Stimulated activated CD8-positive, alpha-beta memory T cell treated with anti-CD3 and anti-CD28 coated beads, Interleukin-15, amount 100 ng/mL, for 4 hours (primary cell): ENCODE measurements around the gene NT5M.

Source experiments
- DNase-seq, 2 donors: peaks; one replicate each; pipeline ENCODE4 v3.0.0-alpha.2; 2020; ENCODE audit warnings: low read depth in 2 of 2

The NT5M gene

DNA sequence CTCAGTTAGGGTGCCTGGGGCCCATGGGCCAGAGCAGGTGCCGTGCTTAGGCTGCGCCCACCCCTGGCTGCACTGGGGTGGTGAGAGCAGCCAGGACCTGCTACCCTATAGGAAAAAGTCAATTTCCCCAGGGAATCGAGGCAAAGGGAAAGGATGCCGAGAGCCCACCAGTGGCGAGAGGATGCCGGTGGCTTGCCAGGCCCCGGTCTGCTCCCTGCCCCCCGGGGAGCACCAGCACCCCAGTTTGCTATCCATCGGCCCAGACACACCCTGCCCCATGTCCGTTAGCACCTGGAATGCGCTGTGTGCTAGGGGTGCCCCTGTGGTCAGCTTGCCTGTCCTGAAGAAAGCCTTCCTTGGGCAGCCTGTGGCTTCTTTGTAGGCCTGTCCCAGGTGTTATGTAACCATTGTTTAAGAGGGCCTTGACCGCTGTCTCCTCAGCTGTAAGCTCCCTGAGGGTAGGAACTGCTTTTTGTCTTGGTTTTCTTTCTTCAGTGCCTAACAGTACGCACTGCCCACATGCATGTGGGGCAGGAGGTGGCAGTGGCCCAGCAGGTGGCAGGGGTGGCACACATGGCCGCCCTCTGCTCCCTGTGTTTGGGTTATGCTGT is 40.8 kb downstream of the NT5M start:
- DNase-seq = no peak

DNA sequence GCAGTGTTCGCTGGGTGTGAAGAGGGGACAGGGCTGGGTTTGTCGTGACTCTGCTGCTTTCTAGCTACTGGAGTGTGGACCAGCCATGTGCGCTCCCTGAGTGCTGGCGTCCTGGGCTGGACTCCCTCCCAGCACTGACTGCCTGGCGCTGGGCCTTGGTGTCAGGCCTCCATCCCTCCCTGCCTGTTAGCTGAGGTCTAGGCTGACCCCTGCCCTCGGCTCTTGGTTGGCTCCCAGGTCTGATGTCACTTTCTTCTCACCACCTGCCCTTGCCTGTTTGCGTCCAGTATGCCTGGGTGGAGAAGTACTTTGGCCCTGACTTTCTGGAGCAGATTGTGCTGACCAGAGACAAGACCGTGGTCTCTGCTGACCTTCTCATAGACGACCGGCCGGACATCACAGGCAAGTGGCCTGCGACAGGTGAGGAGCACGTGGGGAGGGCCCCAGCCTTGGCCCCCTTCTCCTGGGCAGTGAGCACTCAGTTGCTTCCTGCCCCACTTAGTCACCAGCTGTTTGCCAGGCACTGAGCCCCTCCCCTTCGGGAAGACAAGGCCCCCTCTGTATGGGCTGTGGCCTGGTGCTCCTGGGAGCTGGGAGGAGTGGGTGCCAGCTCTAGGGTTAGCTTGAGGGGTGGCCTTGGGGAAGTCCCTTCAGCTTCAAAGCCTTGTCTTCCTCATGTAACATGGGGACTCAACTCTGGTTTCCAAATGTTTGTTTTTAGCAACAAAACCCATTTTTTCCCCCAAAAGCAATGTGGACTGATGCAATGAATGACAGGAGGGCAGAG is 41.5 kb downstream of the NT5M start:
- no peak for DNase-seq

DNA sequence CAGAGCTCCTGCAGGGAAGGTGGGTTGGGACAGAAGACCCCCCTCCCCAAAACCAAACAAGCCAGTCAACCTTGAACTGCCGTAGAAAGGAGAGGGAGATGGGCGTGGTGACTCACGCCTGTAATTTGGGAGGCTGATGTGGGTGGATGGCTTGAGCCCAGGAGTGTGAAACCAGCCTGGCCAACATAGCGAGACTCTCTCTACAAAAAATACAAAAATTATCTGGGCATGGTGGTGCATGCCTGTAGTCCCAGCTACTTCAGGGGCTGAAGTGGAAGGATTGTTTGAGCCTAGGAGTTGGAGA is 42.1 kb downstream of the NT5M start:
- DNase-seq = no peak

DNA sequence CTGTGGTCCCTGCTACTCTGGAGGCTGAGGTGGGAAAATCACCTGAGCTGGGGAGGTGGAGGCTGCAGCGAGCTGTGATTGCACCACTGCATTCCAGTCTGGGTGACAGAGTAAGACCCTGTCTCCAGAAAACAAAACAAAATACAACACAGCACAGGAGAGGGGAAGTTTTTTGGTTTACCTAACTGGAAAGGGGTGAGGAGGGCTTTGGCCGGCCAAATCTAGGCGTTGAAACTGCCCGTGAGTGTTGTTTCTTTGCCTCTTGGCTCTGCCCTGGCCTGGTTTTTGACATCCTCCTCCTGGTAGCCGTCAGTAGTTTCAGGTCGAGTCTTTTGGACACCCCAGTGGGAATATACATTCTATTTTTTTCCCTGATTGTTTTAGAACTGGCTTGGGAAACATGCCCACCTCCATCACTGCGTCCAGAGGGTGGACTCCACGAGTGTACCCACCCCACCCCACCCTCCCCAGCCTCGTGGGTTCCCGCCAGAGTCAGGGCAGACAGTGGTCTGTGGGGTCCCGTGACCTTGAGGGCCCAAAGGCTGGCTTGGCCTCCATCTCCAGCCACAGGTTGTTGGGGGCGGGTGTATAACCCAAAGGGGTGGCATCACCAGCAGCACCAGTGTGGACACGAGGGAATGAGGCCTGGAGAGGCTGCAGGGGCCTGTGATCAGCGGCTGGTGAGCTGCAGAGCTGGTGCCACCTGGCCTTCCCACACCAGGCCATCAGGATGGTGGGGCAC is 42.7 kb downstream of the NT5M start:
- DNase-seq = no peak

DNA sequence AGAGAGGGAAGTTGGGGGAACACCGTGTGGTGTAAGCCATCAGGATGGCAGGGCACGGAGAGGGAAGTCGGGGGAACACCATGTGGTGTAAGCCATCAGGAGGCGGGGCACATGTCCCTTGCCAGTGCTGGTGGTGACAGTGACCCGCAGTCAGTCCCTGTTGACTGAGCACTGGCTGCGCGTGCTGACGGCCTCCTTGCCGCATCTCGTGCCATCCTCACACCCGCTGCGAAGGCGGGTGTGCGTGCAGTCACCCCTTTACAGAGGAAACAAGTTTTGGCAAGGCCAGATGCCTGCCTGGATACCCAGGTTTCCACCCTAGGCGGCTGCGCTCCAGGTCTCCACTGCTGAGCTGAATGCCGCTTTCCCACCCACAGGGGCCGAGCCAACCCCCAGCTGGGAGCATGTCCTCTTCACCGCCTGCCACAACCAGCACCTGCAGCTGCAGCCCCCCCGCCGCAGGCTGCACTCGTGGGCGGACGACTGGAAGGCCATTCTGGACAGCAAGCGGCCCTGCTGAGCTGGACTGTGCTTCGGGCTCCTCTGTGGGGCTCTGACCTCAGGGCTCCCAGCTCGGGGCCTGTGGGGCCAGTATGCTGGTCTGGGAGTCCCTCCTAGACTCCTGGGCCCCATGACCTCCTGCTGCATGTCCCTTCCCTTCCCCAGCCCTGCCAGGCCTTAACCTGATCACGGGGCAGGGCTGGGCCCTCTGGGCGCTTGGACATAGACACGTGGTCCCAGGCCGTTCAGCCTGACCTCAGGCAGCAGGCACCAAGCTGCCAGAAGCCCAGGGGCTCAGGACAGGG is 43.5 kb downstream of the NT5M start:
- DNase-seq = no peak

DNA sequence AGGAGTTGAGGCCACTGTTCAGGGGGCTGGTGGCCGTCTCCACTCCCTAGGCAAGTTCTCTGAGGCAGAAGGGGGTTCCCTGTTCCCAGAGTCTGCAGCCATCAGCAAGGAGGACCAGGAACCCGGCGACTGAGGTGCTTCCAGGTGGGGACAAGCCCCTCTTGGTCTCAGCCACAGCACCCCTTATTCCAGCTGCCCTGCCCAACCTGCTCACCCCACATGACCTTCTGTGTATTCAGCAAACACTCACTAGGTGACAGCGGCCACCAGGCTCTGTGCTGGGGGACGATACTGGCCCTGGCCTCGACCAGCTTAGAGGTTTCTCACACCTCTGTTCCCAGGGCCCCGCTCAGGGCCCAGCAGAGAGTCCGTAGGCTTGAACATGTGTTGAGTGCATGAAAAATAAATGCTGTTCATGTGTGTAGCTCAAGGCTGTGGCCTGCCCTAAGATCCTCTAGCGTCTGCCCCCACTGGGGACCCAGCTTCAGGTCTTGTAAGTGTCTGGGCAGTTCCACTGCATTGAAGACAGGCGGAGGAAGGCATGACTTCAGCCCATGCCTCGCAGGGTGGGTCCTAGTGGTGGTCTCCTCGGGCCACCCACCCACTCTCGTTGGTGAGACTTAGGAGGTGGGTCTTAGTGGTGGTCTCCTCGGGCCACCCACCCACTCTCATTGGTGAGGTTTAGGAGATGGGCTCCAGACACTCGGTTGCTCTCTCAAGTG is 44.2 kb downstream of the NT5M start:
- DNase-seq = no peak

DNA sequence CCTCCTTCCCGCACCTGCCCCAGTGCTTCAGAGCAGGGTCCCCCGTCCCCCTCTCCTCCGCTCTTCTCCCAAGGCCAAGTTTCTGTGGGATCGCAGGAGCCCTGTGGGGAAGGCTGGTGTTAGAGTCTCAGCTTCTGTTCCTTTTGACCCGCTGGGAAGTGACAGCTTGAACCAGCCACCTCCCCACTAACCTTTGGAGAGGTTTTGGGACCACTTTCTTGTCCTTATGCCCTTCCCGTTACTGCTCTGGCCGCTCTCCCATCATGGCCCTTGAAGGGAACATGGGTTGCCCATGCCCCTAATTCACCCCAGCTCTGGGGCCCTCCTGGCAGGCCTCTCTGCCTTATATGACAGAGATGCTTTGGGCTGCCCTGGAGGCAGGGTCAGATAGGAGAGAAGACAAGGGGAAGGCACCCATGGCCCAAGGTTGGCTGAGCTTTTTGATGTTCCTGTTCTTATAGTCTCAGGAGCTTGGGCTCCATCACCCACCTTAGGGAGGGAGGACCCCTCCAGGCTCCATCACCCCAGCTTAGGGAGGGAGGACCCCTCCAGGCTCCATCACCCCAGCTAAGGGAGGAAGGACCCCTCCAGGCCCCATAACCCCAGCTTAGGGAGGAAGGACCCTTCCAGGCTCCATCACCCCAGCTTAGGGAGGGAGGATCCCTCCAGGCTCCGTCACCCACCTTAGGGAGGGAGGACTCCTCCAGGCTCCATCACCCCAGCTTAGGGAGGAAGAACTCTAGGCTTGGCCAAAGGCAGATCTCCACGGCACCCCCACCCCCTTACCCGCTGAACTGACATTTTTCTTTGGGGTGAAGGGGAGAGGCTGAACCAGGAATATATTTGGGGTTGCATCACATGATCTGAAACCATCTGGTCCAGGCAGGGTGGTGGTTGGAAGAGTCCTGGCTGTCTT is 45.0 kb downstream of the NT5M start:
- DNase-seq = no peak

DNA sequence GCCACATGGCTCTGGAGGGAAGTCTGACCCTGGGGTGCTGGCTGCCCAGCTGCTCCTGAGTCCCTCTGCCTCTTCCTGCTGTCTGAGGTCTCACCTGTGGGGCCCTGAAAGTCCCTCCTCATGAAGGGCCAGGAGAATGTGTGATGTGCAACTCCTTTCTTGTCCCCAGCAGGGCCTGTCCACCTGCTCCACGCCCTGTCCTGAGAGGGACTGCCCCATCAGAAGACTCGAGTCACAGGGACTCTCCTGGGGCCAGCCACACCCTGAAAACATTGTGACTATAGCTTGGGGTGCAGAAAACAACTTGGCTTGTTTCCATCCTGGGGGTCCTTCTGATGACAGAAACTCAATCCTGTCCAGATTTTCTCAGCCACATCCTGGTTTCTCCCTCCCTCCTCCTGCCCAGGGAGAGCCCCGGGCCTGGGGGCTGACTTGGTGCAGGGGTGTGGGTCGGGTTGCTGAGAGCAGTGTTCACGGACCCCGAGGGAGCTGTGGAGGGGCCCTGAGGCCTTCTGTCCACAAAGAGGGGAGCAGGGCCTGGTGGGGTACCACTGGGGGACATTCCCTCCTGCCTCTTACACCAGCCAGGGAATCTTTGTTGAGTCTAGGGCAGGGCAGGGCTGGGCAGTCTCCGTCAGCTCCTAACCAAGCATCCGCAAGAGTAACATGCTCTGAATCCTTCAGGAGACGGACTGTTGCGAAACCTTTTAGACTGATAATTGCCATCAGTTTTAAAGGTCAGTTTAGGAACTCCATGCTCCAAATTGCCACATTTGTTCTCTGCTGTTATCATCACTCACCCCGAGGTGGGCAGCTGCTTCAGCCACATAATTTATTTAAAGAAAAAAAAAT is 45.9 kb downstream of the NT5M start:
- no peak for DNase-seq

DNA sequence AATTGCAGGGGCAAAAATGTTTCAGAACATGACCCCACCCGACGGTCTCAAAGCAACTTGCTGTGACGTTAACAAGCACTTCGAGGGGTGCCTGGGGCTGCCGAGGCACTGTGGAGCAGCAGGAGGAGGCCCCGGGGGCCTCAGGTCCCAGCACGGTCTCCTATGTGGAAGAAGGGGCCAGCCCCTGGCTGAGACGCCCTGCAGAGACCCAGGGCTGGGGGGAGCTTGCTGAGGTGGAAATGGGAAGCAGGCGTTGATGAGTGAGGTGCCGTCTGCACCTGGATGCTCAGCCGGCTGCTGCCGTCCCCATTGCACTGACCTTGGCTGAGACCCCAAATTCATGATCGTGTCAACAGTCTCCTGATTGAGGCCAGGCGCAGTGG is 46.5 kb downstream of the NT5M start:
- no peak for DNase-seq

DNA sequence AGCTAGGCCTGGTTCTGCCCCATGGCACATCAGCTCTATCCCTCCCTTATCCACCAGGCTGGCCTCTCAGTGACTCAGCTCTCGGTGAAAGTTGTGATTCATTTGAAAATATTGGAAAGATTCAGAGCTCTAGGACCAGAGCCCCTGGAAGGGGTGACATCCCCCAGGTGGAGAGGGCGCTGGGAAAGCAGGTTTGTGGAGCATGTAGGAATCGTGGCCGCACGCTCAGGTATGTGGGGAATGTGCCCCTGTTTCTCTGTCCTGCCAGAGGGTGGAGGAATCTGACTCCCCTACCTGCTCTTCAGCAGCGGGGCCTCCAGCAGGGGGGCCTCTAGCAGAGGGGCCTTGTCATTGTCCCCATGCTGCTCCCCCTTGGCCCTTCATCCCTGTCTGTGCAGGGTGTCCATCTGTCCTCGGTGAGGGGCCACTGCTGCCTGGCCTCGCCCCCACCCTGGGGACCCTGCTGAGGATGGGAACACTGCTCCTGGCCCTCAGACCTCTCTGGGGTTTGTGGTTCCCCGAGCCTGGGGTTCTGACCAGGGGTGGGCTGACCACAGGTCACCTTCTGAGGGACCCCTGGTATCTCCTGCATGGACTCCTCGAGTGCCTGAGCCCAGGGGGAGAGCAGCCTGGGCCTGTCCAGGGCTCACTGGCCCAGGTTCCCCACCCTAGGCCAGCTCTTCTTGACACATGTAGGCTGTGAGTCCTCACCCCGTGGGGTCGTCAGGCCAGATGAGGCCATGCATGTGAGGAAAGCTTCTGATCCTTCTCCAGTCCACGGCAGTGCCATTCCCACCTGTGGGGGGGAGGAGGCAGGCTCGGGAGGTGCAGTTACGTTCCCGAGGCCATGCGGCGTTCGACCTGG is 47.5 kb downstream of the NT5M start:
- DNase-seq = no peak

DNA sequence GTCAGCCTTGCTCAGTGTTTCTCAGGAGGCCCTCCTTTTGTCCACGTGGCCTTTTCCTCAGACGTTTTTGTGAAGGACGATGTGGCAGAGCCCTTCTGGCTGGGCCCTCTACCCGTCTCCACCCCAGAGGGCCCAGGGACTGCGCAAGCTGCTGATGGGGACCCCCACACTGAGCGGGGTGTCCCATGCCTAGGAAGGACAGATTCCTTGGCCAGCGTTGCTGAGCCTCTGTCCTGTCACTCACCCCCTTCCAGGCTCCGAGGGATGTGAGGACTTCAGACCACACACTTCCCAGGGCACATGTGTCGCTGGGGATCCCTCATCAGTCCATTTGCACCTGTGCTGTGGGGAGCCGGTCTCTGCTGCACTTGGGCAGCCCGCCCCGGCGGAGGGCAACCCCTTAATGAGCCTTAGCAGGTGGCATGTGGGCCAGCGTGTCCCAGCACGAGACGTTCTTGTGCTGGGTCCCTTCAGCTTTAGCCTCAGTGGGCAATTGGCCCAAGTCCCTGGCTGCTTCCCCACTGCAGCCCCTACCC is 48.3 kb downstream of the NT5M start:
- DNase-seq = no peak

DNA sequence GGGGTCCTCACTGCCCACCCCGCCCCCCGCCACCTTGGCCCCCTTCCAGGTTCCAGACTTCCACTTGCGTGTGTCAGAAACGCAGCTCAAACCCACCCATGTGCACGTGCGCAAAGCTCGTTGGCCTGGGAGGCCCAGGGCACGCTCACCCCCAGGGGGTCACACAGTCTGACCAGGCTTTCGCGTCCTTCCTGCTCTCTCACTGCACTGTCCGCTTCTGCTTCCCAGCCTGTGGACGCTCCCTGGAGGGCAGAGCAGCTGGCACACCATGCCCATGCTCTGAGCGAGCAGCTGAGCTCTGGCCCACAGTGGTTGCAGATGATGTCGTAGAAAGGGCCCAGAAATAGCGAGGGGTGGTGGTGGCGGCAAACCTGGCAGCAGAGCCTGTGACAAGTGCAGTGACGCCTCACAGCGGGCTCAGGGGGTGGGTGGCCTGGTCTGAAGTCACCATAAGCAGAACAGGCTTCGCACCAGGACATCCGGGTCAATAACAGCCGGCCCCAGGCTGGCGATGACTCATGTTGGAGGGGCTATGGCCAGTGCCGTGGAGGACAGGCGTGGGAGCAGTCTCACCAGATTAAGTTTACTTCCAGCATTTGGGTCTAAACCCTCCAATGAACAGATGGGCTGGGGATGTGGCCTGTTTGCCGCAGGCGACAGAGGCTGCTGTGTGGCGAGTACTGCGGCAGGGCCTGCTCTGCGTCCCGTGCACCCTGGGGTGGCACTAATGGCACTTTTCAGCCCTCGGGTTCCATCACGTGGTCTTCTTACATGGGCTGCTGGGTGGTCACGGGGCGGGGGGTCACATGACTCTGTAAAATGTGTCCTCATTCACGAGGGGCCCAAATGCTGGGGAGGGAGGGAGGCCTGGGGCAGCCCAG is 49.0 kb downstream of the NT5M start:
- no peak for DNase-seq

DNA sequence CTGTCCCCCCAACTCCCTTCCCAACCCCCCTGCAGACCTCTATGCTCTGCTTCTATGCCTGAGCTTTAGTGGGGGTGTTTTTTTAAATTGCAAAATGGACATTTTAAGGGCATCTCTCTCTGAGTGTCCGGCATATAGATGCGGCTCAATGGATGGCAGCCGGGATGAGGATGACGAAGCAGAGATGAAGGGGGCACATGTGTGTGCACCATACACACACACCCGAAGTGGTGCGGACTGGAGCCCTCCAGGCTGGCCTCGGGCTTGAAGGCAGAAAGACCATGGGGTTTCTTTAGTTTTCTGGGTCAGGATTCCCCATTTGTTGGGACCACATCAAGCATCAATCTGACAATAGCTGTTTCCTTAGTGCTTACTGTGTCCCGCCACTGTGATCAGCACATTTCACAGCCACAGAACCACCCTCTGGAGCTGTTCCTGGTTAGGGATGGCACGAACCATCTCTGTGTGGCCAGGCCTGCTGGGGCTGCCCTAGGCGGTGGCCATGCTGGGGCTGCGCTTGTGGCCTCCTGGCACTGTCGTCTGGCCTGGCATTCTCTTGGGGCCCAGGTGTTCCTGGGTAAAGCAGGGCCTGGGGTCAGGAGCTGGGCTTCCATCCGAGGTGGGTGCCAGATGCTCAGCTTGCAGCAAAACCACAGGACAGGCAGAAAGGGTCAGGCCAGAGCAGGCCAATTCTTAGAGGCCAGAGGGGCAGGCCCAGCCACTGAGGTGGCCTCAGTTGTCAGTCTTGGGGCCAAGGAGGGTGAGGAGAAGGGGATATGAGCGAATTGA is 49.9 kb downstream of the NT5M start:
- DNase-seq = no peak

DNA sequence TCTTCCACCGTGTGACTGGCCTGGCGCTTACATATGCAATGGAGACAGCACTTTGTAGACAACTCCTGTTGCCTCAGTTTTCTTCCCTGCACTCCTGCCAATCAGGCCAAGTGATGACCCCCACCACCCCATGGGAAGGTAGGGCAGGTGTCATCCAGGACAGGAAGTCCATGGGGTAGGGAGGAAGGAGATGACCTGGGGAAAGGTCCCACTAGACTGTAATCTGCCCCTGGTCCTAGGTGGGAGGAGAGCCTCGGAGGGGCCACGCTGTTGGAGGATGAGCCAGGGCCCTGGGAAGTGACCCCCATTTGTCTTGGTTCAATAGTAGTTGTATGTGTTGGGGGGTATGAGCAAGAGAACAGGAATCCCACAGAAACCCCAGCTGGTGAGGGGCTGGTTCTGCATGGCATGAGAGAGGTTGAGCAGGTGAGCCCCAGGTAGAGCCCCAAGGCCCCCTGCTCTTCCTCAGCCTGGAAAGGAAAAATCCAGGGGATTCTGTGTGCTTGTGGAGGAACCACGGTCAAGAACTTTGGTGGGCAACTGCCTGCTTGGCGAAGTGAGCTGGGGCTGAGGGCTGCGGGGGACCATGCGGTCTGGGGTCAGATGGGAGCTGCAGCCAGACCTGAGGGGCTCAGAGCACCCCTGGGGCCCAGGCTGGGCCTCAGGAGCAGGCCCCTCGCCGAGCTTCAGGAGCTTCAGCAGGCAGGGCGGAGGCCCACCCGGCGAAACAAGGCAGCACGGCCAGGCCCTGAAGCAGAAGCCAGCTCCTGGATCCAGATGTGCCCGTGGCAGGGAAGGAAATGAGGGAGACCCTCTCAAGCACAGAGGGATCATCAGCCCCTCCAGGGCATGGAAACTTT is 50.7 kb downstream of the NT5M start:
- no peak for DNase-seq

DNA sequence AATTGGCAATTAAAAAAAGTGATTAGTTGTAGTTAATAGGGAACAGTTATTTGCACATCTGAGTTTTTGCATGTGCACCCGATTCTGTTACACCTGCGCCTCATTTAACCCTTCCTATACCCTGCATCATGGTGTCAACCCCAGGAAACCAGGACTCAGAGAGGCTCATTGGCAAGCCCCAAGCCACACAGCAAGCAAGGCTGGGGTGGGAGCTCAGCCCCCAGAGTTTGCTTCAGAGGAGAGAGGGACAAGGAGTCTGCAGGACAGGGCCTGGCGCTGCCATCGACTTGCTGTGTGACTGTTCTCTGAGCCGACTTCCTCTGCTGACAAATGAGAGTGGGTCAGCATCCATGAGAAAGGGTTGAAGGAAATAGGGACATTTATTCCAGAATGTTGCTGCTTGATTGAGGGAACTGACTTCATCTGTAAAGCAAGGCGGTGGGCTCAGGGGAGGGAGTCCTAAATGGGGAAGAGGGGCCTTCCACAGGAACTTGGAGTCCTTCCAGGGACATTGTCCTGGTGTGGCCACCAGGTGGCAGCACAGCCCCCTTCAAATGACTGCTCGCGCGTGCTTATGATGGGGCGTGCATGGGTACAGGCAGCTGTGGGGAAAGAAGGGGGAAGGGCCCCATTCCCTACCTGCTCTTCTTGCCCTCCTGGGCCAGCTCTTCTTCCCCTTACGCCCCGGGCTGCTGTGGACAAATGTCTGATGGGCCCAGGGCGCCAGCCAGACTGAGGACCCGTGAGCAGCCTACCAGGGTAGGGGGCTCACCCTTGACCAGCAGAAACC is 51.6 kb downstream of the NT5M start:
- peak; percentile 45 to 49 for DNase-seq
